ENCODE data around the gene ZNF441.

ZNF441 gene

DNA sequence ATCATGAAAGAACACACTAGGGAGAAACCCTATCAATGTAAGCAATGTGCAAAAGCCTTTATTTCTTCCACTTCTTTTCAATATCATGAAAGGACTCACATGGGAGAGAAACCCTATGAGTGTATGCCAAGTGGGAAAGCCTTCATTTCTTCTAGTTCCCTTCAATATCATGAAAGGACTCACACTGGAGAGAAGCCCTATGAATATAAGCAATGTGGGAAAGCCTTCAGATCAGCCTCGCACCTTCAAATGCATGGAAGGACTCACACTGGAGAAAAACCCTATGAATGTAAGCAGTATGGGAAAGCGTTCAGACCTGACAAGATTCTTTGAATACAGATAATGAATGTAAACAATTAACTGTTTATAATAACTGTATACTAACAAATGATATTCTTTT lies 66.7 kb downstream of the ZNF441 start:
- H3K79me2 ChIP-seq (ENCODE audit: insufficient read depth, low read depth) = no peaks in the 10 kb centered on the region
- TF ChIP-seq, protein P1, sequence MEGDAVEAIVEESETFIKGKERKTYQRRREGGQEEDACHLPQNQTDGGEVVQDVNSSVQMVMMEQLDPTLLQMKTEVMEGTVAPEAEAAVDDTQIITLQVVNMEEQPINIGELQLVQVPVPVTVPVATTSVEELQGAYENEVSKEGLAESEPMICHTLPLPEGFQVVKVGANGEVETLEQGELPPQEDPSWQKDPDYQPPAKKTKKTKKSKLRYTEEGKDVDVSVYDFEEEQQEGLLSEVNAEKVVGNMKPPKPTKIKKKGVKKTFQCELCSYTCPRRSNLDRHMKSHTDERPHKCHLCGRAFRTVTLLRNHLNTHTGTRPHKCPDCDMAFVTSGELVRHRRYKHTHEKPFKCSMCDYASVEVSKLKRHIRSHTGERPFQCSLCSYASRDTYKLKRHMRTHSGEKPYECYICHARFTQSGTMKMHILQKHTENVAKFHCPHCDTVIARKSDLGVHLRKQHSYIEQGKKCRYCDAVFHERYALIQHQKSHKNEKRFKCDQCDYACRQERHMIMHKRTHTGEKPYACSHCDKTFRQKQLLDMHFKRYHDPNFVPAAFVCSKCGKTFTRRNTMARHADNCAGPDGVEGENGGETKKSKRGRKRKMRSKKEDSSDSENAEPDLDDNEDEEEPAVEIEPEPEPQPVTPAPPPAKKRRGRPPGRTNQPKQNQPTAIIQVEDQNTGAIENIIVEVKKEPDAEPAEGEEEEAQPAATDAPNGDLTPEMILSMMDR (conservative IDR thresholded peaks at IDR 0.05; ENCODE audit: low read depth, low read length) = no peak
- no peaks in the 10 kb centered on the region for H3K36me3 ChIP-seq (ENCODE audit: insufficient read depth)
- no peak overlapping the region for H3K27ac ChIP-seq
- H3K9ac ChIP-seq = no peak overlapping the region
- H4K20me1 ChIP-seq (ENCODE audit: insufficient read depth) = no peaks in the 10 kb centered on the region
- no peak overlapping the region for H3K4me3 ChIP-seq (IDR thresholded peaks at IDR 0.05; ENCODE audit: insufficient read depth, low read depth, low read length)
- H2AFZ ChIP-seq (ENCODE audit: low read depth) = no peak overlapping the region
- H3K4me1 ChIP-seq (ENCODE audit: low read depth, poor library complexity, severe bottlenecking) = no peaks in the 10 kb centered on the region
- H3K4me2 ChIP-seq = no peak overlapping the region
- H3K27me3 ChIP-seq (ENCODE audit: insufficient read depth, low read depth) = no peaks in the 10 kb centered on the region

All from KMS-11 (cell line).